ENCODE results near the gene PROM1. TPM values are rescaled to one million over a fixed set of nuclear protein-coding genes. Genes with fewer than 3 reads are reported as not detected.
A peak's percentile ranks its signal among the peaks of the same experiment; 100 is the strongest.

The PROM1 gene
- total and polyA plus RNA-seq, 2 donors (not counting 1 experiment from before 2014, with no cell fraction given): 0.10 to 0.17 TPM

- TF ChIP-seq CTCF (conservative IDR thresholded peaks at IDR 0.05 in 1 of 2, IDR thresholded peaks at IDR 0.05 in 1 of 2; ENCODE audit: low read depth in 1 of 2, low read length in 2 of 2): no peak
- no peak for TF ChIP-seq EZH2 (IDR thresholded peaks at IDR 0.05; ENCODE audit: low read length, missing control alignments)
- Histone ChIP-seq H3K9ac (ENCODE audit: insufficient read depth, low read length) (no peak overlapping the region), H3K27ac (ENCODE audit: insufficient read depth, low read length) (no peak overlapping the region), H3K4me1 (ENCODE audit: control insufficient read depth, extremely low read depth, insufficient read depth, low read length) (no peaks in the 10 kb centered on the region), H3K27me3 (ENCODE audit: control insufficient read depth, insufficient read depth, low read length) (peaks cover 5% of the 10 kb centered on the region), H3K9me3 (ENCODE audit: control insufficient read depth, insufficient read depth, low read depth, low read length) (no peaks in the 10 kb centered on the region), H3K4me3 (replicated peaks in 1 of 4; ENCODE audit: control extremely low read depth in 1 of 4, insufficient read depth in 1 of 4, low read depth in 3 of 4, low read length in 4 of 4) (no peak overlapping the region), H2AFZ (ENCODE audit: low read length) (no peak overlapping the region), H3K4me2 (ENCODE audit: extremely low read depth, insufficient read depth, low read length) (no peak overlapping the region), H3K36me3 (ENCODE audit: control insufficient read depth, insufficient read depth, low read length) (no peaks in the 10 kb centered on the region), H4K20me1 (ENCODE audit: control insufficient read depth, extremely low read depth, insufficient read depth, low read length) (no peaks in the 10 kb centered on the region), H3K79me2 (ENCODE audit: control insufficient read depth, insufficient read depth, low read length) (no peaks in the 10 kb centered on the region)
- DNase-seq (ENCODE audit: low read depth in 2 of 2): peak in 1 of 2 donors; percentile 5
Measured at GRCh38 chr4:16124232-16124631, 40.4 kb upstream of the PROM1 start.

- no peak overlapping the region for H2AFZ ChIP-seq (ENCODE audit: low read length)
- H3K27me3 ChIP-seq (ENCODE audit: control insufficient read depth, insufficient read depth, low read length): peaks cover 5% of the 10 kb centered on the region
- TF ChIP-seq EZH2 (IDR thresholded peaks at IDR 0.05; ENCODE audit: low read length, missing control alignments) (no peak), CTCF (conservative IDR thresholded peaks at IDR 0.05 in 1 of 2, IDR thresholded peaks at IDR 0.05 in 1 of 2; ENCODE audit: low read depth in 1 of 2, low read length in 2 of 2) (no peak)
- no peak overlapping the region for H3K4me3 ChIP-seq (replicated peaks in 1 of 4; ENCODE audit: control extremely low read depth in 1 of 4, insufficient read depth in 1 of 4, low read depth in 3 of 4, low read length in 4 of 4)
- no peak overlapping the region for H3K27ac ChIP-seq (ENCODE audit: insufficient read depth, low read length)
- no peaks in the 10 kb centered on the region for H3K36me3 ChIP-seq (ENCODE audit: control insufficient read depth, insufficient read depth, low read length)
- no peak overlapping the region for H3K4me2 ChIP-seq (ENCODE audit: extremely low read depth, insufficient read depth, low read length)
- no peak for DNase-seq (ENCODE audit: low read depth in 2 of 2)
- no peaks in the 10 kb centered on the region for H4K20me1 ChIP-seq (ENCODE audit: control insufficient read depth, extremely low read depth, insufficient read depth, low read length)
- H3K9ac ChIP-seq (ENCODE audit: insufficient read depth, low read length): no peak overlapping the region
- no peaks in the 10 kb centered on the region for H3K9me3 ChIP-seq (ENCODE audit: control insufficient read depth, insufficient read depth, low read depth, low read length)
- no peaks in the 10 kb centered on the region for H3K79me2 ChIP-seq (ENCODE audit: control insufficient read depth, insufficient read depth, low read length)
- no peaks in the 10 kb centered on the region for H3K4me1 ChIP-seq (ENCODE audit: control insufficient read depth, extremely low read depth, insufficient read depth, low read length)
Measured at GRCh38 chr4:16123356-16124084, 39.7 kb upstream of the PROM1 start.

- Histone ChIP-seq H3K9ac (ENCODE audit: insufficient read depth, low read length) (no peak overlapping the region), H3K4me1 (ENCODE audit: control insufficient read depth, extremely low read depth, insufficient read depth, low read length) (no peaks in the 10 kb centered on the region), H3K27me3 (ENCODE audit: control insufficient read depth, insufficient read depth, low read length) (peaks cover 5% of the 10 kb centered on the region), H2AFZ (ENCODE audit: low read length) (no peak overlapping the region), H4K20me1 (ENCODE audit: control insufficient read depth, extremely low read depth, insufficient read depth, low read length) (no peaks in the 10 kb centered on the region), H3K36me3 (ENCODE audit: control insufficient read depth, insufficient read depth, low read length) (no peaks in the 10 kb centered on the region), H3K9me3 (ENCODE audit: control insufficient read depth, insufficient read depth, low read depth, low read length) (no peaks in the 10 kb centered on the region), H3K4me3 (replicated peaks in 1 of 4; ENCODE audit: control extremely low read depth in 1 of 4, insufficient read depth in 1 of 4, low read depth in 3 of 4, low read length in 4 of 4) (no peak overlapping the region), H3K79me2 (ENCODE audit: control insufficient read depth, insufficient read depth, low read length) (no peaks in the 10 kb centered on the region), H3K4me2 (ENCODE audit: extremely low read depth, insufficient read depth, low read length) (no peak overlapping the region), H3K27ac (ENCODE audit: insufficient read depth, low read length) (no peak overlapping the region)
- DNase-seq (ENCODE audit: low read depth in 2 of 2): no peak
- TF ChIP-seq CTCF (conservative IDR thresholded peaks at IDR 0.05 in 1 of 2, IDR thresholded peaks at IDR 0.05 in 1 of 2; ENCODE audit: low read depth in 1 of 2, low read length in 2 of 2) (no peak), EZH2 (IDR thresholded peaks at IDR 0.05; ENCODE audit: low read length, missing control alignments) (no peak)
Measured at GRCh38 chr4:16122784-16123183, 39.0 kb upstream of the PROM1 start.

Measured in fibroblast of lung (primary cell).